Measurements from ENCODE around the gene DMAP1. TPM values are rescaled to one million over a fixed set of nuclear protein-coding genes. Genes with fewer than 3 reads are reported as not detected.

The DMAP1 gene
- polyA plus RNA-seq, 3 donors, result 18.9 to 51.4 (median 21.3) TPM

DNA sequence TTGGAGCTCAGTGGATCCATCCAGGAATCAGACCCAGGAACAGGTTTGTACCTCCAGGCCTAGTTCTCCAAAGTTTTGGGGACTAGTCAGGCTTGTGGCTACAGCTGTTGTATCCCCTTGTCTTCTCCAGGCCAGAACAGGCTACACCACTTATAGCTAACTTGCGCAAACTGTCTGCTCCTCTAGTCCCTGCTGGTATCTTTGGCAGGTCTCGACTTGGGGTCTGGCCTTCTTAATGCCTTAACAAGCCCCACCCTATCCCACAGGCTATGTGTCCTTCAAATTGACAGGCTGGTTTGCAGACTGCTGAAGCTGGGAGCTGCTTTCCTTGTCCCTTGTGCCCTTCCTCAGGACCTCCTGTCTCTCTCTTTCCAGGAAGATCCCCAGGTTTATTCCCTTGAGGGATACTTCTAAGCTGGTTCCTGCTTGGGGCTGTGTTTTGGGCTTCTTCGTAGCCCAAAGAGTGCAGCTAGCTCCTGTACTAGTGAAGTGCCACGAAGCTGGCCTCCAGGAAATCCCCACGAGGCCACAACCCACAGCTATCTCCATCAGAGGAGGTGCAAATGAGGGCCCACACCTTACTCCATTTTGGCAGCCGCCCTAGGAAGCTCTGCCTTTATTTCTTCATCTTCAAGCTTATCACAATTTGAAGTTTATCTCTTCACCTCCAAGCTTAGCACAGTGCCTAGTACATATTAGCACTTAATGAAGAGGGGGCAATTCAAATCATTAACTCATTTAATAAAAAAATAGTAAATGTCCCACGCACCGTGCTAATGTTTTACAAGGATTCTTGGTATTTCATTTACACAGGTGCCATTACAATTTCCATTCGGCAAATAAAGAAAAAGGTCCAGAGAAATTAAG, 683 bp upstream of the DMAP1 start:
- TF ChIP-seq, protein P1, sequence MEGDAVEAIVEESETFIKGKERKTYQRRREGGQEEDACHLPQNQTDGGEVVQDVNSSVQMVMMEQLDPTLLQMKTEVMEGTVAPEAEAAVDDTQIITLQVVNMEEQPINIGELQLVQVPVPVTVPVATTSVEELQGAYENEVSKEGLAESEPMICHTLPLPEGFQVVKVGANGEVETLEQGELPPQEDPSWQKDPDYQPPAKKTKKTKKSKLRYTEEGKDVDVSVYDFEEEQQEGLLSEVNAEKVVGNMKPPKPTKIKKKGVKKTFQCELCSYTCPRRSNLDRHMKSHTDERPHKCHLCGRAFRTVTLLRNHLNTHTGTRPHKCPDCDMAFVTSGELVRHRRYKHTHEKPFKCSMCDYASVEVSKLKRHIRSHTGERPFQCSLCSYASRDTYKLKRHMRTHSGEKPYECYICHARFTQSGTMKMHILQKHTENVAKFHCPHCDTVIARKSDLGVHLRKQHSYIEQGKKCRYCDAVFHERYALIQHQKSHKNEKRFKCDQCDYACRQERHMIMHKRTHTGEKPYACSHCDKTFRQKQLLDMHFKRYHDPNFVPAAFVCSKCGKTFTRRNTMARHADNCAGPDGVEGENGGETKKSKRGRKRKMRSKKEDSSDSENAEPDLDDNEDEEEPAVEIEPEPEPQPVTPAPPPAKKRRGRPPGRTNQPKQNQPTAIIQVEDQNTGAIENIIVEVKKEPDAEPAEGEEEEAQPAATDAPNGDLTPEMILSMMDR (IDR thresholded peaks at IDR 0.05), result no peak
- peak overlapping the region; percentile 98 for H2AFZ ChIP-seq (ENCODE audit: insufficient read depth, low read depth, low read length, poor library complexity, severe bottlenecking)
- peak overlapping the region; percentile 70 for H3K9ac ChIP-seq (ENCODE audit: insufficient read depth, low read length, poor library complexity, severe bottlenecking)

DNA sequence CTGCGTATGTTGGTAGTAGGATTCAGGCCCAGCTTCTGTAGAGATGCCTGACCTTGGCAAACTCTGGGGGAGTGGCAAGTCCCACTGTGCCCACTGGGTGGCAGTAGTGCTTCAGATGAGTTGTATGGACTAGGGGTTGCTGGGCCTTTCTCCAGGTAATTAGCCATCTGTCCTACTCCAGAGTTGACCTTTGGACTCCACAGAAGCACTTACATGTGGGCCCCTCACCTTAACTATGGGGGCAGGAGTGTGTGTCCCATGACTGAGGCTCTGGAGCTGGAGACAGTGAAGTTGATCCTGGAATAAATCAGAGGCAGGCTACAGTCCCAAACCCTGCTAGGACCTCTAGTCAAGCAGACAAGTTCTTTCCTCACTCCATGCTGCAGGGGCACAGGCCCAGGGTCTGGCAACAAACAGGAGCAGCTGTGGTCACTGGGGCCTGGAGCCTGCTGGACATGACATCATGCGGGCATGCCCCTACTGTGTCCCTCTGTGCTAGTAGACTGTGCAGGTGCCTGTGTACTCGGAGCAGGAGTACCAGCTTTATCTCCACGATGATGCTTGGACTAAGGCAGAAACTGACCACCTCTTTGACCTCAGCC, 4.6 kb downstream of the DMAP1 start:
- no peak overlapping the region for H3K4me3 Mint-ChIP-seq
- Histone ChIP-seq H3K27me3 (ENCODE audit: control insufficient read depth in 2 of 2, insufficient read depth in 2 of 2, low read length in 2 of 2) (no peaks in the 10 kb centered on the region), H3K4me1 (ENCODE audit: control insufficient read depth in 1 of 2, insufficient read depth in 2 of 2, low read length in 2 of 2) (peaks cover 15% of the 10 kb centered on the region in 2 donors), H4K20me1 (ENCODE audit: insufficient read depth, low read length) (peaks cover 6% of the 10 kb centered on the region), H2AFZ (ENCODE audit: insufficient read depth, low read depth, low read length, poor library complexity, severe bottlenecking) (no peak overlapping the region), H3K36me3 (replicated peaks in 1 of 2; ENCODE audit: control insufficient read depth in 1 of 2, insufficient read depth in 2 of 2, low read length in 2 of 2) (peaks cover 55 to 78% of the 10 kb centered on the region in 2 donors), H3K4me3 (replicated peaks in 1 of 3; ENCODE audit: low read depth in 2 of 3, low read length in 3 of 3) (no peak overlapping the region), H3K4me2 (replicated peaks; ENCODE audit: extremely low read depth, low read length, poor library complexity, severe bottlenecking) (no peak overlapping the region), H3K79me2 (ENCODE audit: insufficient read depth, low read length) (peaks cover 10% of the 10 kb centered on the region), H3K9me3 (replicated peaks in 1 of 2; ENCODE audit: control insufficient read depth in 1 of 2, insufficient read depth in 1 of 2, low read length in 2 of 2) (no peaks in the 10 kb centered on the region), H3K27ac (ENCODE audit: low read depth in 1 of 2, low read length in 2 of 2) (no peak overlapping the region), H3K9ac (ENCODE audit: insufficient read depth, low read length, poor library complexity, severe bottlenecking) (no peak overlapping the region)
- TF ChIP-seq, protein P1 (IDR thresholded peaks at IDR 0.05), result peak; percentile 94
- peaks cover 0 to 3% (median 0%) of the 10 kb centered on the region in 7 donors for H3K9me3 Mint-ChIP-seq
- peaks cover 0 to 2% (median 0%) of the 10 kb centered on the region in 3 donors for H3K27me3 Mint-ChIP-seq (ENCODE audit: low read depth in 3 of 3)
- peak overlapping the region in 3 of 7 donors; percentile 34 to 68 (median 37) for H3K27ac Mint-ChIP-seq
- H3K4me1 Mint-ChIP-seq, result peaks cover 16% of the 10 kb centered on the region
- H3K36me3 Mint-ChIP-seq, result peaks cover 67 to 76% of the 10 kb centered on the region in 2 donors
- peak; percentile 43 to 70 (median 63) for DNase-seq
- 85% methylated on average over 4 of the region's 4 CpGs for WGBS (ENCODE audit: insufficient coverage)
- intact Hi-C loops (cut with micrococcal nuclease), result loop anchor here (1.0 to 10.0 kb wide), 5 partner anchors 99 to 563 kb away; partner anchors contain the start of genes ERI3 (in 1 of the 2) and KDM4A (in 1 of the 2)

More for the DNA sequence above, 683 bp upstream of the DMAP1 start:
- Mint-ChIP-seq H3K27ac (peak overlapping the region; percentile 34 to 95 (median 88)), H3K9me3 (peaks cover 0 to 3% (median 0%) of the 10 kb centered on the region in 7 donors), H3K36me3 (peaks cover 30 to 31% of the 10 kb centered on the region in 2 donors), H3K4me3 (peak overlapping the region; percentile 91 to 95), H3K27me3 (ENCODE audit: low read depth in 3 of 3) (peaks cover 0 to 8% (median 1%) of the 10 kb centered on the region in 3 donors), H3K4me1 (peaks cover 17% of the 10 kb centered on the region)
- H3K9me3 ChIP-seq (replicated peaks in 1 of 2; ENCODE audit: control insufficient read depth in 1 of 2, insufficient read depth in 1 of 2, low read length in 2 of 2), result no peaks in the 10 kb centered on the region
- no peaks in the 10 kb centered on the region for H3K27me3 ChIP-seq (ENCODE audit: control insufficient read depth in 2 of 2, insufficient read depth in 2 of 2, low read length in 2 of 2)
- peaks cover 10% of the 10 kb centered on the region for H3K79me2 ChIP-seq (ENCODE audit: insufficient read depth, low read length)
- DNase-seq, result no peak
- H3K4me2 ChIP-seq (replicated peaks; ENCODE audit: extremely low read depth, low read length, poor library complexity, severe bottlenecking), result peak overlapping the region; percentile 85
- peaks cover 17 to 30% of the 10 kb centered on the region in 2 donors for H3K36me3 ChIP-seq (replicated peaks in 1 of 2; ENCODE audit: control insufficient read depth in 1 of 2, insufficient read depth in 2 of 2, low read length in 2 of 2)
- H3K4me1 ChIP-seq (ENCODE audit: control insufficient read depth in 1 of 2, insufficient read depth in 2 of 2, low read length in 2 of 2), result peaks cover 17 to 22% of the 10 kb centered on the region in 2 donors
- intact Hi-C loops (cut with micrococcal nuclease), result loop anchor here (10.0 kb wide), 3 partner anchors 142 to 558 kb away; partner anchors contain the start of genes ERI3 (in 1 of the 2) and KDM4A (in 1 of the 2)
- peak overlapping the region; percentile 72 to 98 (median 78) for H3K4me3 ChIP-seq (replicated peaks in 1 of 3; ENCODE audit: low read depth in 2 of 3, low read length in 3 of 3)
- WGBS (ENCODE audit: insufficient coverage), result 33% methylated on average over 5 of the region's 9 CpGs
- no peaks in the 10 kb centered on the region for H4K20me1 ChIP-seq (ENCODE audit: insufficient read depth, low read length)
- peak overlapping the region in 1 of 2 donors; percentile 79 for H3K27ac ChIP-seq (ENCODE audit: low read depth in 1 of 2, low read length in 2 of 2)

Measured in CD14-positive monocyte (primary cell).